D721Med (cell line): ENCODE data around the gene REPS2.

Experiments
- DNase-seq: peaks from one replicate; pipeline ENCODE4 v3.0.0; 2011; ENCODE audit warnings: low spot score; ENCODE audit not compliant: insufficient read length
- FAIRE-seq: peaks from 2 replicates; lab custom pipeline; 2011; peaks lifted over from hg19 to GRCh38; lab: Jason Lieb, UNC
- TF ChIP-seq, protein P1 (sequence below): IDR thresholded peaks from 2 replicates; pipeline ENCODE4 v1.5.1; 2012; ENCODE audit warnings: mild to moderate bottlenecking, control low read depth; ENCODE audit not compliant: insufficient read depth; ENCODE audit errors: missing control alignments

Gene REPS2

DNA sequence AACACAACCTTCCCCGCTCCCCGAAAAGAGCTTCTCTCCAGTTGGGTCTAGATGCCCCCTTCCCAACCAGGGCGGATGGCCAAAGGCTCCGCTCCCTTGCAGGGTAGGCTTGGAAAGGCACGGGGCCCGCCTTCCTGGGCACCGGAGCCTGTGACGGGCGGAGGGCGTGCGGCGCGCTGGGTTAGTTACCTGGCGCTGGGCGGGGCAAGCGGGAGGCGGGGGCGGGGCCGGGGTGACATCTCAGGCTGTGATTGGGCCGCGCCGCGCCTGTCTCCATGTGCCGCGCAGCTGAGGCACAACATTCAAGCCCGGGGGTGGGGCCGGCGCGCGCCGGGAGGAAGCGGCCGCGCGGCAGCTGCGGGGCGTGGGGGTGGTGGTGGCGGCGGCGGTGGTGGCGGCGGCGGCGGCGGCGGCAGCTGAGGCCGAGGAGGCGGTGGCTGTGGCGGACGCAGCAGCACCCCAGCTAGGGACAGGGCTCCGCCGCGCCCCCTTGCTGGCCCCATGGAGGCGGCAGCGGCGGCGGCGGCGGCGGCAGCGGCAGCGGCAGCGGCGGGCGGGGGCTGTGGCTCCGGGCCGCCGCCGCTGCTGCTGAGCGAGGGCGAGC lies at the start of gene REPS2:
TSS of gene REPS2 (plus strand) at position 298 of the 604 bp plus-strand sequence. CDS start at position 502, 204 bp downstream.
- TF ChIP-seq, protein P1, sequence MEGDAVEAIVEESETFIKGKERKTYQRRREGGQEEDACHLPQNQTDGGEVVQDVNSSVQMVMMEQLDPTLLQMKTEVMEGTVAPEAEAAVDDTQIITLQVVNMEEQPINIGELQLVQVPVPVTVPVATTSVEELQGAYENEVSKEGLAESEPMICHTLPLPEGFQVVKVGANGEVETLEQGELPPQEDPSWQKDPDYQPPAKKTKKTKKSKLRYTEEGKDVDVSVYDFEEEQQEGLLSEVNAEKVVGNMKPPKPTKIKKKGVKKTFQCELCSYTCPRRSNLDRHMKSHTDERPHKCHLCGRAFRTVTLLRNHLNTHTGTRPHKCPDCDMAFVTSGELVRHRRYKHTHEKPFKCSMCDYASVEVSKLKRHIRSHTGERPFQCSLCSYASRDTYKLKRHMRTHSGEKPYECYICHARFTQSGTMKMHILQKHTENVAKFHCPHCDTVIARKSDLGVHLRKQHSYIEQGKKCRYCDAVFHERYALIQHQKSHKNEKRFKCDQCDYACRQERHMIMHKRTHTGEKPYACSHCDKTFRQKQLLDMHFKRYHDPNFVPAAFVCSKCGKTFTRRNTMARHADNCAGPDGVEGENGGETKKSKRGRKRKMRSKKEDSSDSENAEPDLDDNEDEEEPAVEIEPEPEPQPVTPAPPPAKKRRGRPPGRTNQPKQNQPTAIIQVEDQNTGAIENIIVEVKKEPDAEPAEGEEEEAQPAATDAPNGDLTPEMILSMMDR = no peak
- no peak for FAIRE-seq
- DNase-seq = peak; percentile 44

DNA sequence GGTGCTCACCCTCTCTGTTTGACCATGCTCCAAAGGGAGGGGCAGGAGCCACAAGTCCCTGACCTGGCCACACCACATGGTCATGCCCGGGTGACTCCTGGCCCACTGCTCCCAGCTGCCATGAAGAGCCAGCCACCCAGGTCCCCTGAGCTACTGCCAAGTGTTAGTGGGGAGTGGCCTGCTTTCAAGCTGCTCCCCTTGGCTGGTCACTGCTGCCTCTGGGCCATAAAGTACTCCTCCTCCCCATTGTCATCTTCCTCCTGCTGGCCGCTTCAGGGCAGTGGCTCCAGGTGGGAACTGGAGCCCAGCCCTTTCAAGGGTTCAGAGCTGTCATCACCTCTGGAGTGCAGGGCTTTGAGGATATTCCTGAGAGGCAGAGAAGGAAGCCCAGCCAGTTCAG lies 49.0 kb upstream of the REPS2 start:
- DNase-seq (no peak), FAIRE-seq (no peak)

DNA sequence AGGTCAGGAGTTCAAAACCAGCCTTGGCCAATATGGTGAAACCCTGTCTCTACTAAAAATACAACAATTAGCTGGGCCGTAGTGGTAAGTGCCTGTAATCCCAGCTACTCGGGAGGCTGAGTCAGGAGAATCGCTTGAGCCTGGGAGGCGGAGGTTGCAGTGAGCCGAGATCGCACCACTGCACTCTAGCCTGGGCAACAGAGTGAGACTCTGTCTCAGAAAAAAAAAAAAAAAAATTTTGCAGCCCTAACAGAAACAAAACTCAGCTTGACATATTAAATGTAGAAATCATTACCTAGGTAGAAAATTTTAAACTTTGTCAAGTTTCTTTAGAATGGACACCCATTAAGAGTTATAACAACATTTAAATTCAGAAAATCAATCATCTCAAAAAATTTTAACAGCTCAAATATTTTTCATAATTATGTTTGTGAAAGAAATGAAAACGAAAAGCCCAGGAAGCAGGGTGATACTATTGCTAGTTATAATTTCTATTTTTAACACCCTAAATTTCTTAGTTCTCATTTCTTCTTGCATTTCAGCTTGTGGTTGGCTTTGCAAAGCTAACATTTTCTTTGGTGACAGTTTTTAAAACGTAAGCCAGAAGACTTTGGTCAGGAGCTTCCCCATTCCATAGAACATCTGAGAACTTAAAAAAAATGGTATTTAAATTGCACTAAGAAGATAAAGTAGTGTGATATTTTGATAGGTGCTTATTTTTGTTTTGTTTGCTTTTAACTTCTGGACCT lies 43.0 kb upstream of the REPS2 start:
- DNase-seq (no peak), FAIRE-seq (no peak)
- TF ChIP-seq, protein P1 = no peak

More for the DNA sequence above, 49.0 kb upstream of the REPS2 start:
- TF ChIP-seq, protein P1 = no peak

DNA sequence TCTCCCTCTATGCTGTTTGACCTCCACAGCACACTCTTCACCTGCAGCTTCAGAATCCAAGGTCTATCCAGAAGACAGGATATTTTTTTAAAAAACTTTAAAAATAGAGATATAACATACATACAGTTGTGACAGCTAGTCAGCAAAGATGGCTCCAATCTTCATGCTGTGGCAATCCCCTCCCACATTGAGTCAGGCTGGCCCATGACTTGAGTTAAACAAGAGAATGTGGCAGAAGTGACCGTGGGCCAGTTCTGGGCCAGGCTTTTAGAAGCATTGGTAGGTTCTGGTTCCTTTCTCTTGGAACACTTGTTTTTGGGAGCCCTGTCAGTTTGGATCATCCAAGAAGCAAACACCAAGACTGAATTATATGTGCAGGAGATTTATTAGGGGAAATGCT lies 36.1 kb upstream of the REPS2 start:
- DNase-seq = no peak
- FAIRE-seq = no peak
- TF ChIP-seq, protein P1 = no peak

DNA sequence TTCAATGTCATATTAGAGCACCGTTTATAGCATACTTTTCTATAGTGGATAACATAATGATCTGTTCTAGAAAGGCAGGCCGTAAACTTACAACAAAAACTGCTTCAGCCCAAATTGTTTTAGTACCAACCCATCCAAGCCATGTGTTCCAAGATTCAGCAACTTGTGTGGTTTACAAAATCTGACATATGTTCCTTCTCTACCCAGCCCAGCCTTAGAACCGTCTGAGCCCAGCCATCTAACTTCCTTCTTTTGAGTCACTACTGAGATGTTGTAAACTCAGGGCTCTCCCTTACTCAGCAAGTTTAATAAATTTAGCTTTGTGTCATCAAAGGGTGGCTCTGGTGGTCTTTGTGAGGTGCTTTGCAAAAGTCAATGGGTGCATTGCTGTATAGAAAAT lies 32.4 kb upstream of the REPS2 start:
- TF ChIP-seq, protein P1 = no peak
- DNase-seq = no peak
- FAIRE-seq = no peak

DNA sequence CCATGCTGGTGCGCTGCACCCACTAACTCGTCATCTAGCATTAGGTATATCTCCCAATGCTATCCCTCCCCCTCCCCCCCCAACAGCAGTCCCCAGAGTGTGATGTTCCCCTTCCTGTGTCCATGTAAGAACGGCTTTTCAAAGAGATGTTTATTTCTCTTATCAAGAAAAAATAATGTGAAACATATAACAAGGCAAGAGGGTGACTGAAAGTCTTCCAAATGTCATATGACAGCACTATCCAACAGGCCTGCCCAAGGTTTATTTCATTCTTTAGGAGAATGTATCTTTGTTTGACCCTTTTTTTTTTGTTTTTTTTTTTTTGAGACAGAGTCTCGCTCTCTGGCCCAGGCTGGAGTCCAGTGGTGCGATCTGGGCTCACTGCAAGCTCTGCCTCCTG lies 29.9 kb upstream of the REPS2 start:
- DNase-seq (no peak), FAIRE-seq (no peak)
- TF ChIP-seq, protein P1 = no peak

DNA sequence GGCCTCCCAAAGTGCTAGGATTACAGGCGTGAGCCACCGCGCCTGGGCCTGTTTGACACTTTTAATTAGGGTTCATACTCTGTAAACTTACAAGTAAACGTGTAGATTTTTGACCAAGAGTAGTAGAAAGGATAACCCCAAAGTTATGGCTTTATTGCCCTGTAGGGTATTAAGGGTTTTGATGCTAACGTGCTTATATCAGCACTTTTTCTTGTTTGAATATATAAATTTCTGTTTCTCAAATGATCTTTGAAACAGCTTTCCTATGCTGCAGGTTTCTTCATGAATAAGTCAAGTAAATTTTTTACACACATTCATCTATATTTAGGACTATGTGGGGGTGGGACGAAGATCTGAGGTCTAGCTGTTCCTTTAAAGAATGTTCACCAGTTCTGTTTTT lies 29.3 kb upstream of the REPS2 start:
- no peak for DNase-seq
- no peak for FAIRE-seq

More for the DNA sequence above, 29.3 kb upstream of the REPS2 start:
- TF ChIP-seq, protein P1 = no peak
